ENCODE data around the gene UNC5CL. TPM values are rescaled to one million over a fixed set of nuclear protein-coding genes. Genes with fewer than 3 reads are reported as not detected.
"Not testable (repeated sequence)": the region's sequence is repeated elsewhere in the genome, so short reads cannot be mapped to it uniquely, and the experiment has no call there.

Gene UNC5CL
- total RNA-seq, 1 donor from 2014 or later = 0.51 TPM

- no peak for DNase-seq (ENCODE audit: extremely low spot score, unreplicated experiment)
- Mint-ChIP-seq H3K4me1 (ENCODE audit: unreplicated experiment) (no peaks in the 10 kb centered on the region), H3K36me3 (ENCODE audit: unreplicated experiment) (no peaks in the 10 kb centered on the region), H3K27me3 (ENCODE audit: unreplicated experiment) (peaks cover 14% of the 10 kb centered on the region), H3K4me3 (ENCODE audit: unreplicated experiment) (no peak overlapping the region), H3K9me3 (ENCODE audit: unreplicated experiment) (no peaks in the 10 kb centered on the region), H3K27ac (ENCODE audit: unreplicated experiment) (no peak overlapping the region)
- TF ChIP-seq CTCF (IDR thresholded peaks at IDR 0.05) = no peak
Measured at GRCh38 chr6:41014780-41015179, 24.2 kb downstream of the UNC5CL start.

GRCh38 chr6:41013466-41014153 is 25.4 kb downstream of the UNC5CL start:
- no peaks in the 10 kb centered on the region for H3K9me3 Mint-ChIP-seq (ENCODE audit: unreplicated experiment)
- no peak for TF ChIP-seq CTCF (IDR thresholded peaks at IDR 0.05)
- no peaks in the 10 kb centered on the region for H3K4me1 Mint-ChIP-seq (ENCODE audit: unreplicated experiment)
- H3K36me3 Mint-ChIP-seq (ENCODE audit: unreplicated experiment) = no peaks in the 10 kb centered on the region
- DNase-seq (ENCODE audit: extremely low spot score, unreplicated experiment) = no peak
- H3K27me3 Mint-ChIP-seq (ENCODE audit: unreplicated experiment) = peaks cover 20% of the 10 kb centered on the region
- H3K27ac Mint-ChIP-seq (ENCODE audit: unreplicated experiment) = no peak overlapping the region
- no peak overlapping the region for H3K4me3 Mint-ChIP-seq (ENCODE audit: unreplicated experiment)

- no peaks in the 10 kb centered on the region for H3K9me3 Mint-ChIP-seq (ENCODE audit: unreplicated experiment)
- DNase-seq (ENCODE audit: extremely low spot score, unreplicated experiment) = no peak
- H3K36me3 Mint-ChIP-seq (ENCODE audit: unreplicated experiment) = no peaks in the 10 kb centered on the region
- no peaks in the 10 kb centered on the region for H3K4me1 Mint-ChIP-seq (ENCODE audit: unreplicated experiment)
- no peak overlapping the region for H3K27ac Mint-ChIP-seq (ENCODE audit: unreplicated experiment)
- peaks cover 22% of the 10 kb centered on the region for H3K27me3 Mint-ChIP-seq (ENCODE audit: unreplicated experiment)
- H3K4me3 Mint-ChIP-seq (ENCODE audit: unreplicated experiment) = no peak overlapping the region
- TF ChIP-seq CTCF (IDR thresholded peaks at IDR 0.05) = no peak
Measured at GRCh38 chr6:41011673-41012072, 27.3 kb downstream of the UNC5CL start.

DNA sequence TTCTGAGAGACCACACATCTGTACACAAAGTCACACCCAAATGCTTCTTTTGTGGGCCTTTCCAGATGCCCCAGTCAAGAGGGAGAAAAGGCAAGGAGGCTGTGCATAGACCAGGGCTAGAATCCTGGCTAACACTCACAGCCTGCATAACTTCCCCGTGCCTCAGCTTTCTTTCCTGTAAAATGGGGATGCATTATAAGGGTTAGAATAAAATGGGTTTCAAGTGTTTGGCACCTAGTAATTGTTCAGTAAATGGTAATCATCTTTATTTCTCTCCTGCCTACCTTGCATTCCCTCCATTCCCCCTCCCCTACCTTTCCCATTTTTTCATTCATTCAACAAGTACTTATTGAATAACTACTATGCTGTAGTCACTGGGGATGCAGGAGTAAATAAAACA is 29.4 kb downstream of the UNC5CL start:
- Mint-ChIP-seq H3K4me1 (ENCODE audit: unreplicated experiment) (no peaks in the 10 kb centered on the region), H3K4me3 (ENCODE audit: unreplicated experiment) (no peak overlapping the region), H3K27me3 (ENCODE audit: unreplicated experiment) (peaks cover 31% of the 10 kb centered on the region), H3K27ac (ENCODE audit: unreplicated experiment) (no peak overlapping the region), H3K36me3 (ENCODE audit: unreplicated experiment) (no peaks in the 10 kb centered on the region), H3K9me3 (ENCODE audit: unreplicated experiment) (no peaks in the 10 kb centered on the region)
- DNase-seq (ENCODE audit: extremely low spot score, unreplicated experiment) = no peak
- no peak for TF ChIP-seq CTCF (IDR thresholded peaks at IDR 0.05)

DNA sequence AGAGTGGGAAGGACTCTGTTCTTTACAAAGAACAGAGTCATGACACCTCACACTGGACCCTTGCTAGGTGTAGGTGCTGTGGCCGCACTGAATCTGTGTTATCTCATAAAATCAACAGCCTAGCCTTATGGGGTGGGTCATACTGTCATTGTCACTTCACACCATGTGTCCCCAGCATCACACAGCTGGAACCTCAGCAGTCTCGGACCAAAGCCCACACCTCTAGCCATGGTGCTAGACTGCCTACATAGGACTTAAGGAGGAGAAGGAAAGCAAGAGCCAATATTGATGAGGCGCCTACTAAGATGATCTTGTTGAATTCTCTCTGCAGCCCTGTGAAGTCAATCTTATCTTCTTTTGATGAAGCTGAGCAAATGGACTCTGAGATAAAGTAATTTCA is 31.0 kb downstream of the UNC5CL start:
- no peak overlapping the region for H3K27ac Mint-ChIP-seq (ENCODE audit: unreplicated experiment)
- H3K4me1 Mint-ChIP-seq (ENCODE audit: unreplicated experiment) = no peaks in the 10 kb centered on the region
- DNase-seq (ENCODE audit: extremely low spot score, unreplicated experiment) = no peak
- no peak overlapping the region for H3K4me3 Mint-ChIP-seq (ENCODE audit: unreplicated experiment)
- H3K36me3 Mint-ChIP-seq (ENCODE audit: unreplicated experiment) = no peaks in the 10 kb centered on the region
- peaks cover 44% of the 10 kb centered on the region for H3K27me3 Mint-ChIP-seq (ENCODE audit: unreplicated experiment)
- no peaks in the 10 kb centered on the region for H3K9me3 Mint-ChIP-seq (ENCODE audit: unreplicated experiment)
- no peak for TF ChIP-seq CTCF (IDR thresholded peaks at IDR 0.05)

DNA sequence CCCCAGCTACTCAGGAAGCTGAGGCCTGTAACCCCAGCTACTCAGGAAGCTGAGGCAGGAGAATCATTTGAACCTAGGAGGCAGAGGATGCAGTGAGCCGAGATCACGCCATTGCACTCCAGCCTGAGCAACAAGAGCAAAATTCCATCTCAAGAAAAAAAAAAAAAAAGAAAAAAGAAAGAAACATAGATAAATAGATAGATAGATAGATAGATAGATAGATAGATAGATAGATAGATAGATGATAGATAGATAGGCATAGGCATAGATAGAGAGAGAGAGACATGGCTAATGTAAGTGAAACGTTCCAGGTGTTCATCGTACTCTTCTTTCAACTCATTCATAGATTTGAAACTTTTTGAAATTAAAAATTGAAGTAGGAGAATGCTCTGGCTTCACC is 32.0 kb downstream of the UNC5CL start:
- not testable (repeated sequence) for H3K4me1 Mint-ChIP-seq (ENCODE audit: unreplicated experiment); H3K36me3 Mint-ChIP-seq (ENCODE audit: unreplicated experiment); H3K27ac Mint-ChIP-seq (ENCODE audit: unreplicated experiment); H3K9me3 Mint-ChIP-seq (ENCODE audit: unreplicated experiment); DNase-seq (ENCODE audit: extremely low spot score, unreplicated experiment); H3K4me3 Mint-ChIP-seq (ENCODE audit: unreplicated experiment)
- H3K27me3 Mint-ChIP-seq (ENCODE audit: unreplicated experiment) = peaks cover 52% of the 10 kb centered on the region

Measured in osteocyte (in vitro differentiated cells).